MM.1S (cell line): ENCODE measurements around the gene CCDC187.

Experiments used
- DNase-seq: peaks from one replicate; pipeline ENCODE4 v3.0.0-alpha.2; 2015
- H2AFZ ChIP-seq: fragments of 300-600 bp; sonication (generic); 2 replicates; pipeline ENCODE4 v1.6.0; 2016; ENCODE audit warnings: antibody characterized with exemption, low read length
- H3F3A ChIP-seq: fragments of 300-600 bp; sonication (generic); 2 replicates; pipeline ENCODE4 v1.6.1; 2016; ENCODE audit warnings: mild to moderate bottlenecking, antibody characterized with exemption, low read length, moderate library complexity, mixed read lengths; ENCODE audit not compliant: insufficient read depth
- H3K27ac ChIP-seq: fragments of 300-600 bp; sonication (generic); 2 replicates; pipeline ENCODE4 v1.5.1; 2016; ENCODE audit warnings: mild to moderate bottlenecking, low read length
- H3K27me3 ChIP-seq: fragments of 300-600 bp; sonication (generic); replicated peaks from 2 replicates; pipeline ENCODE4 v1.6.0; 2016; ENCODE audit warnings: low read length; ENCODE audit not compliant: insufficient read depth
- H3K36me3 ChIP-seq: fragments of 300-600 bp; sonication (generic); replicated peaks from 2 replicates; pipeline ENCODE4 v1.6.1; 2016; ENCODE audit warnings: mild to moderate bottlenecking, low read length, mixed read lengths; ENCODE audit not compliant: insufficient read depth
- H3K4me1 ChIP-seq: fragments of 300-600 bp; sonication (generic); 2 replicates; pipeline ENCODE4 v1.6.1; 2016; ENCODE audit warnings: low read length, mixed read lengths
- H3K4me2 ChIP-seq: fragments of 300-600 bp; sonication (generic); 2 replicates; pipeline ENCODE4 v1.6.0; 2016; ENCODE audit warnings: low read depth, low read length
- H3K4me3 ChIP-seq: fragments of 300-600 bp; sonication (generic); 2 replicates; pipeline ENCODE4 v1.5.1; 2016; ENCODE audit warnings: low read length, mixed read lengths
- H3K79me2 ChIP-seq: fragments of 300-600 bp; sonication (generic); 2 replicates; pipeline ENCODE4 v1.6.1; 2016; ENCODE audit warnings: mixed run types, low read length, mixed read lengths
- H3K9ac ChIP-seq: fragments of 300-600 bp; sonication (generic); 2 replicates; pipeline ENCODE4 v1.6.1; 2016; ENCODE audit warnings: low read length, mixed read lengths
- H3K9me2 ChIP-seq: fragments of 300-600 bp; sonication (generic); replicated peaks from 2 replicates; pipeline ENCODE4 v1.6.1; 2016; ENCODE audit warnings: mild to moderate bottlenecking, low read length, mixed read lengths; ENCODE audit not compliant: insufficient read depth
- H3K9me3 ChIP-seq: fragments of 300-600 bp; sonication (generic); replicated peaks from 2 replicates; pipeline ENCODE4 v1.6.1; 2016; ENCODE audit warnings: mild to moderate bottlenecking, low read length, mixed read lengths; ENCODE audit not compliant: insufficient read depth
- H4K20me1 ChIP-seq: fragments of 300-600 bp; sonication (generic); 2 replicates; pipeline ENCODE4 v1.6.1; 2016; ENCODE audit warnings: mild to moderate bottlenecking, low read length, moderate library complexity, mixed read lengths; ENCODE audit not compliant: insufficient read depth
- EZH2 ChIP-seq: fragments of 300-600 bp; sonication (generic); optimal IDR thresholded peaks from 2 replicates; pipeline ENCODE3; 2017; ENCODE audit warnings: low read depth, mild to moderate bottlenecking, antibody characterized with exemption, low read length, mixed read lengths
- EZH2phosphoT487 ChIP-seq: fragments of 300-600 bp; sonication (generic); IDR thresholded peaks from 2 replicates; pipeline ENCODE4 v1.6.1; 2018; ENCODE audit warnings: antibody characterized with exemption, low read length
- TF ChIP-seq, protein P1 (sequence below): fragments of 300-600 bp; sonication (generic); IDR thresholded peaks from 2 replicates; pipeline ENCODE4 v1.5.1; 2016; ENCODE audit warnings: antibody characterized with exemption, low read length, mixed read lengths

The CCDC187 gene

GRCh38 chr9:136332482-136332983, 28.6 kb upstream of the CCDC187 start:
- H4K20me1 ChIP-seq, result no peaks in the 10 kb centered on the region
- no peak overlapping the region for H2AFZ ChIP-seq
- peak overlapping the region; percentile 18; the same call in 1 of the 2 replicates for H3K4me2 ChIP-seq
- no peaks in the 10 kb centered on the region for H3K36me3 ChIP-seq
- H3K27ac ChIP-seq, result no peak overlapping the region
- peaks cover 97% of the 10 kb centered on the region for H3K27me3 ChIP-seq
- no peak for DNase-seq
- TF ChIP-seq, protein P1, sequence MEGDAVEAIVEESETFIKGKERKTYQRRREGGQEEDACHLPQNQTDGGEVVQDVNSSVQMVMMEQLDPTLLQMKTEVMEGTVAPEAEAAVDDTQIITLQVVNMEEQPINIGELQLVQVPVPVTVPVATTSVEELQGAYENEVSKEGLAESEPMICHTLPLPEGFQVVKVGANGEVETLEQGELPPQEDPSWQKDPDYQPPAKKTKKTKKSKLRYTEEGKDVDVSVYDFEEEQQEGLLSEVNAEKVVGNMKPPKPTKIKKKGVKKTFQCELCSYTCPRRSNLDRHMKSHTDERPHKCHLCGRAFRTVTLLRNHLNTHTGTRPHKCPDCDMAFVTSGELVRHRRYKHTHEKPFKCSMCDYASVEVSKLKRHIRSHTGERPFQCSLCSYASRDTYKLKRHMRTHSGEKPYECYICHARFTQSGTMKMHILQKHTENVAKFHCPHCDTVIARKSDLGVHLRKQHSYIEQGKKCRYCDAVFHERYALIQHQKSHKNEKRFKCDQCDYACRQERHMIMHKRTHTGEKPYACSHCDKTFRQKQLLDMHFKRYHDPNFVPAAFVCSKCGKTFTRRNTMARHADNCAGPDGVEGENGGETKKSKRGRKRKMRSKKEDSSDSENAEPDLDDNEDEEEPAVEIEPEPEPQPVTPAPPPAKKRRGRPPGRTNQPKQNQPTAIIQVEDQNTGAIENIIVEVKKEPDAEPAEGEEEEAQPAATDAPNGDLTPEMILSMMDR, result no peak
- no peak for TF ChIP-seq EZH2
- no peak for TF ChIP-seq EZH2phosphoT487
- no peak overlapping the region for H3K9ac ChIP-seq
- H3K4me1 ChIP-seq, result peaks cover 6% of the 10 kb centered on the region; the same call in 1 of the 2 replicates
- H3K9me2 ChIP-seq, result no peaks in the 10 kb centered on the region
- H3K9me3 ChIP-seq, result no peaks in the 10 kb centered on the region
- no peaks in the 10 kb centered on the region for H3F3A ChIP-seq
- no peak overlapping the region for H3K4me3 ChIP-seq
- no peaks in the 10 kb centered on the region for H3K79me2 ChIP-seq

DNA sequence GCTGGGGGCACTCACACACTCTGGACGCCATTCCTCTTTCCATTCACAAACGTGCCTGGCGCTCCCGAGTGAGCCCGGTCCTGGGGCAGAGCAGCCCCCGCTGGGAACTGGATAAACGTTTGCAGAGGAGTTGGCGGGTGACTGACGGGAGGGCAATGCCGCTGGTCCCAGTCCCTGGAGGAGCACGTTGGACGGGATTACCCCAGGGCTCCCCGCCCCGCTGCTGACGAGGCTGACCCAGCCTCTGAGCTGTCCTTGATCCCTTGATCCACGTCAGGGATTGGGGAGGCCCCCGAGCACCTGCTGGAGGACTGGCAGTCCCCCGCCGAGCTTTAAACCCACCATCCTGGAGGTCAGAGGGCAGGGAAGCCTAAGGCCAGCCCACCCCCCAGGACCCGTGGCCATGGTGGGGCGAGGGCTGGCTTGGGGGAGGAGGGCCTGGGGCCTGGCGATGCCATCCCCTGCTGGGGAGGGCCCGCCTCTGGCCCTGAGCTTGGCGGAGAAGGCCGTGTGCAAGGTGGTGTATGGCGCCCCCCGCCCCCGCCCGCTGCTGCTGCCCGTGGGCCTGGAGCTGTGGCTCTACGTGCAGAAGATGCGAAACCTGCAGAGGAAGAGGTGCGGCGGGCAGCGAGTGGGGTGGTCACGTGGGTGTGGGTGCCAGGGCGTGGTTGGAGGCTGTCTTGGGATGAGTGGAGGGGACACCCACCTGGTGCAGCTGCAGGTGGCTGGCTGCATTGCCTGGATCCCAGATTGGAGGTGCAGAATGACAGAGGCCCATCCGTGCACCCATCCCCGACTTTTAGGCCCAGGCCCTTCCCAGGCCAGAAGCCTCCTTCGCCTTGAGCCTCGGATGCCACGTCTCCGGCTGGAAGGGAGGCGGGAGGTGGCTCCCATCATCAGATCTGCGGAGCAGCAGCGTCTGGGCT, 27.9 kb upstream of the CCDC187 start:
- no peaks in the 10 kb centered on the region for H3K79me2 ChIP-seq

DNA sequence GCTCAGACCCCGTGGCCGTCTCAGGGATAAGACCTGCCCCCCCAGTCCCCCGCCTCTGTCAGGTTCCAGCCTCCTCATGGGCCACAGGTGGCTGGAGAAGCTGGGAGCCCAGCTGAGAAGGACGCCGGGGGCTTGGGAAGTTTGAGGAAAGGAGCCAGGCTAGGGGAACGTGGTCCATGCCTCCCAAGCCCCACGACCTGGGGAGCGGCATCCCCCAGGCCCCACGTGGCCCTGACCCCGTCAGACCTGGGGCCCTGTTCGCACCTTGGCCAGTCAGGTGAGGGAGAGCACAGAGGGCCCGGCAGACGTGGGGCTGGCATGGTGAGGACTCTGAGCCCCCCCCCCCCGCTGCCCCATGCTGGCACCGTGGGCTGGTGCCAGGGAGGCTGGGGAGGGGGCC, 27.1 kb upstream of the CCDC187 start:
- Histone ChIP-seq H4K20me1 (no peaks in the 10 kb centered on the region), H3K4me1 (peaks cover 6% of the 10 kb centered on the region; the same call in 1 of the 2 replicates), H3K4me3 (no peak overlapping the region), H3F3A (no peaks in the 10 kb centered on the region), H3K36me3 (no peaks in the 10 kb centered on the region), H3K79me2 (no peaks in the 10 kb centered on the region), H3K27me3 (peaks cover 92% of the 10 kb centered on the region), H3K9ac (no peak overlapping the region), H3K27ac (no peak overlapping the region), H3K9me2 (no peaks in the 10 kb centered on the region), H3K4me2 (no peak overlapping the region), H3K9me3 (no peaks in the 10 kb centered on the region), H2AFZ (no peak overlapping the region)
- TF ChIP-seq EZH2, result no peak
- no peak for DNase-seq

More for the DNA sequence above, 27.9 kb upstream of the CCDC187 start:
- H3K36me3 ChIP-seq, result no peaks in the 10 kb centered on the region
- no peaks in the 10 kb centered on the region for H3F3A ChIP-seq
- H3K27ac ChIP-seq, result no peak overlapping the region
- H2AFZ ChIP-seq, result no peak overlapping the region
- TF ChIP-seq EZH2 (peak; percentile 30), EZH2phosphoT487 (no peak)
- no peak overlapping the region for H3K4me3 ChIP-seq
- no peak for DNase-seq
- H4K20me1 ChIP-seq, result no peaks in the 10 kb centered on the region
- H3K4me2 ChIP-seq, result peak overlapping the region; percentile 18; the same call in 1 of the 2 replicates
- no peaks in the 10 kb centered on the region for H3K9me2 ChIP-seq
- H3K4me1 ChIP-seq, result peaks cover 6% of the 10 kb centered on the region; the same call in 1 of the 2 replicates
- peaks cover 92% of the 10 kb centered on the region for H3K27me3 ChIP-seq
- H3K9ac ChIP-seq, result no peak overlapping the region
- no peaks in the 10 kb centered on the region for H3K9me3 ChIP-seq

GRCh38 chr9:136330406-136330990, 26.6 kb upstream of the CCDC187 start:
- H3K27me3 ChIP-seq, result peaks cover 92% of the 10 kb centered on the region
- H4K20me1 ChIP-seq, result no peaks in the 10 kb centered on the region
- H3K9me3 ChIP-seq, result no peaks in the 10 kb centered on the region
- no peak for DNase-seq
- no peaks in the 10 kb centered on the region for H3K9me2 ChIP-seq
- H3K9ac ChIP-seq, result no peak overlapping the region
- H2AFZ ChIP-seq, result no peak overlapping the region
- H3K4me3 ChIP-seq, result no peak overlapping the region
- H3K4me1 ChIP-seq, result peaks cover 6% of the 10 kb centered on the region; the same call in 1 of the 2 replicates
- H3F3A ChIP-seq, result no peaks in the 10 kb centered on the region
- H3K79me2 ChIP-seq, result no peaks in the 10 kb centered on the region
- H3K36me3 ChIP-seq, result no peaks in the 10 kb centered on the region
- H3K27ac ChIP-seq, result no peak overlapping the region
- TF ChIP-seq EZH2 (no peak), EZH2phosphoT487 (no peak)
- TF ChIP-seq, protein P1, result no peak
- H3K4me2 ChIP-seq, result no peak overlapping the region
